ENCODE measurements around the gene ATAD3B.
"Not testable (repeated sequence)": the region's sequence is repeated elsewhere in the genome, so short reads cannot be mapped to it uniquely, and the experiment has no call there.

ATAD3B gene

GRCh38 chr1:1514376-1514775 is 42.8 kb downstream of the ATAD3B start:
- not testable (repeated sequence) for DNase-seq

GRCh38 chr1:1516923-1517322 is 45.4 kb downstream of the ATAD3B start:
- not testable (repeated sequence) for DNase-seq

GRCh38 chr1:1517973-1518620 is 46.5 kb downstream of the ATAD3B start:
- DNase-seq = no peak

- not testable (repeated sequence) for DNase-seq
Observed at GRCh38 chr1:1518621-1519007, 47.0 kb downstream of the ATAD3B start.

- not testable (repeated sequence) for DNase-seq
Observed at GRCh38 chr1:1519805-1520505, 48.4 kb downstream of the ATAD3B start.

- no peak for DNase-seq
Observed at GRCh38 chr1:1521331-1521730, 49.8 kb downstream of the ATAD3B start.

DNA sequence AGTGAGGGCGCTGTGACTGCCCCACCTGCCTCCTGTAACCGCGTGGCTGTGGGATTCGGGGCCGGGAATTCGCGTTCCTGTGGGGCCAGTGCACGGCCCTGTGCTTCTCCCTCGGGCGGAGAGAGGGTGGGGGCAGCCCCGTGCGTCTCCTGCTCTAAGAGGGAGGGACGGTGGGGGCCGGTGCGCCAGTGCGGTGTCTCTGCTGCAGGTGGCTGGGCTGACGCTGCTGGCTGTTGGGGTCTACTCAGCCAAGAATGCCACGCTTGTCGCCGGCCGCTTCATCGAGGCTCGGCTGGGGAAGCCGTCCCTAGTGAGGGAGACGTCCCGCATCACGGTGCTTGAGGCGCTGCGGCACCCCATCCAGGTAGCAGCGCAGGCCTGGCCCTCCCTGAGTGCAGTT is 51.0 kb downstream of the ATAD3B start:
- not testable (repeated sequence) for DNase-seq

DNA sequence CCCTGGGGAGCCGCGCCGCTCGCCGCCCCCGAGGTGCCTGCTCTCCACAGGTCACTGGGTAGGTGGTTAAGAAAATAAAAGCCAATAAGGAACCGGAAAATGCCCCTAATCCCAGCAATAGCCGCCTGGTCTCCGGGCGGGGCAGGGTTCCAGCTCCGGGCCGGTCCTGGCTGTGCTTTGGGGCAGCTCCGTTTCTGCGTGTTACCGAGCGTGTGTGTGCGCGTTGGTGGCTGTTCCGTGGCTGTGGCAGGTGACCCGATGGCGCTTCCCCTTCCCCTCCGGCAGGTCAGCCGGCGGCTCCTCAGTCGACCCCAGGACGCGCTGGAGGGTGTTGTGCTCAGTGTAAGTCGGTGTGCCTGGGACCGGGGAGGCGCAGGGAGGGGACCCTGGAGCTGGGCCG is 51.7 kb downstream of the ATAD3B start:
- not testable (repeated sequence) for DNase-seq

- DNase-seq = not testable (repeated sequence)
Observed at GRCh38 chr1:1523651-1524050, 52.1 kb downstream of the ATAD3B start.

DNA sequence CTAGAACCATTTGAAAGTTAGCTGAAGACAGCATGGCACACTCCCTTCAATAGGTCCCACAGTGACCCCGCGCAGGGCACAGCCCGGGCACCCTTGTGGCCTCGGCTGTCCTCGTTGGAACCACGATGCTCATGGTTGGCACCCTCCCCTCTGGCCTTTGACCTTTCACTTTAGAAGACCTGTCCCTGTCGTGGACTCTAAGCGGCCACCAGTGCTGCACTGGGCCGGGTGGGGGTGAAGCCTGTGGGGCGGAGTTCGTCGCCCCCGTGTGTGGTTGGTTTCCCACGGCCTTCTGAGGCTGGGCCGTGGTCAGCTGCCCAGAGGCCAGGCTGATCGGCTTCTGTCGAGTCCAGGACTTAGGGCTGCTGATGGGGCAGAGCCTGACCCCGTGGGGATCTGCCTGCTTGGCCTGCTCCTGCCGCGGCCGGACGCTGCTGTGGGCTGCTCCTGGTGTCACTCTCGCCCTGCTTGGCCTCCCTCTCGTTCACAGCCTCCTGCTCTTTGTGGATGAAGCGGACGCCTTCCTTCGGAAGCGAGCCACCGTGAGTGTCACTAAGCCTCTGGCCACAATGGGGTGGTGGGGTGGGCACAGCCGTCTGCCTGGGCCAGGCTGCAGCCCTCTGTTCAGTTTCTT is 53.3 kb downstream of the ATAD3B start:
- not testable (repeated sequence) for DNase-seq

DNA sequence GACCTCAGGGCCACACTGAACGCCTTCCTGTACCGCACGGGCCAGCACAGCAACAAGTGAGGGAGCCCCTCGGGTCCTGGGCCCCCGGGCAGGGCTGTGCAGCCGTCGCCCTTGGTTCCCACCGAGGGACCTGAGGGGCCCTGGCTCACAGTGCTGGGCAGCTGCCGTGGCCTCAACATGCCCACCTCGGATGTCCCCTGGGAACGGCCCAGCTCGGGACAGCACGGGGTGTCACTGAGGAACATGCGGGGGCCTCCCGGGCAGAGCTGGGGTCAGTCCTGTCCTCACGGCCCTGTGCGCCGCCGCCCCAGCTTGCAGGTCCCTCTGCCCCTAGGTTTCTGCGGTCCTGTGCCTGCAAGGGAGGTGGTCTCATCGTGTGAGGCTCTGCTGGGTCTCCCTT is 54.9 kb downstream of the ATAD3B start:
- DNase-seq = not testable (repeated sequence)

- DNase-seq = no peak
Observed at GRCh38 chr1:1527092-1527816, 55.7 kb downstream of the ATAD3B start.

DNA sequence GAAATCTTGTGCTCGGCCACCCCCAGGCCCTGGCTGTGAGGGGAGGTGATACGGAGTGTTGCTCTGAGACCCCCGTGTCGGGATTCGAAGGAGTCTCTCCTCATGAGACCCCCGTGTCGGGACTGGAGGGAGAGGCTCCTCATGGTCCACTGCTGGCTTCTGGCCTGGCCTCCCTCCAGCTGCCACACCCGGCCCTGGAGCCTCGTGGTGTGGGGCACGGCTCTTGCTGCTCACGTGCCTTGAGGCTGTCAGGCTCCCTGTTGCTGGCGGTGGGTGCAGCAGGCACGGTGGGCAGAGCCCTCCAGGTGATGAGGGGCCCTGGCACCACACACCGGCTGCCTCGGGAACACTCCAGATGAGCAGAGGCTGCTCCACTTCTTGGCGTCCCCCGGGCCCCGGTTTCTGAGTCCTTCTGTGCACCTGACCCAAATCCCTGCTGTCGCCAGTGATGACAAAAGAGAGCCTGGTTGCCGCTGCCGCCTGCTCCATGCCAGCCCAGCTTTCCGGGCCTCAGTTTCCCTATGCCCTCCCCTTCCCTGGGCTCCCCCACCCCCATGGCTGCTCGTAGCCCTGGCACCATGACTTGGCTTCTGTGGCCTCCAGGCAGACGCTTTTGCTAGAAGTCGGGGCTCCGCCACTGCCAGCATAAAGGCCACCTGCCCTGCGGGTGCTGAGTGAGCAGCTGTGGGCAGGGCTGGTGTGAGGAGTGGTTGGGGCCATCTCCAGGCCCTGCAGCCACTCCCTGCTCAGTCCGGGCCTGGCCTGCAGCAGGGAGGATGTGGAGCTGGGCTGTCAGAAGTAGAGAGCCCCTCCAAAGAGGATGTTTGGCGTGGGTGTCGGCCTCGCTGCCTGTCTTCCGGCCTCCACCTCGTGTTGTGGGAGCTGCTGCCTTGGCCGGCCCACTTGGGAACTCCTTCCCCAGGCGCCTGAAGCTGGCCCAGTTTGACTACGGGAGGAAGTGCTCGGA is 57.0 kb downstream of the ATAD3B start:
- DNase-seq = no peak

DNA sequence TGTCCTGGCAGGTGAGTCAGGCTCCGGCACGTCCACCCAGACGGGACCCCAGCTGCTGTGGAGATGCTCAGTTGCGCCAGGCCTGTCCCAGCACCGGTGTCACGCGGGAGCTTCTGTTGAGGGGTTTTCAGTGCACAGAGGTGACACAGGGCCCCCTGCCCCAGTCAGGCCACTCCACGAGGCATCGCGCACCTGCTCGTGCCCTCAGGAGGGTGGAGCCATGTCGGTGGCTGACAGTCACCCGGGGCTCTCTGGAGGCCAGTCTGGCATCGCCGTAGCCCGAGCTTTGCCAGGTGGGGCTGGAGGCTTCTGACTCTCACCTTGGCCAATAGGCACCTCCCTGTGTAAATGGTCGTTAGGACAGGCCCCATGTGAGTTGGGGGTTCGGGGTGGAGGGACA is 57.8 kb downstream of the ATAD3B start:
- DNase-seq = no peak

DNA sequence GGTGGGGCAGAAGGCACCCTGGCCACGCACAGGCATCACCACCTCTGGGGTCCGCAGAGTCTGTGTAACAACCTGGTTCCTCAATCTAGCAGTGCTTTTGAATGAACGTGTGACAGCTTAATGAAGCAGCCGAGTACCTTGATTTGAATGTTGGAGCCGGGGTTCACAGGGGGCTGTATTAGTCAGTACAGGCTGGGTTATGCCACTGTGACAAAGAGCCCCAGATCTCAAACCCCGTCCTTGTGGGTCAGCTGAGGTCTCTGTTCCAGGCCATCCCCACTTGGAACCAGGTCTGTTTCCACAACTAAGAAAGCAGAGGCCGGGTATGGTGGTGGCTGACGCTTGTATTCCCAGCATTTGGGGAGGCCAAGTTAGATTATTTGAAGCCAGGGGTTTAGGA is 58.4 kb downstream of the ATAD3B start:
- no peak for DNase-seq

DNA sequence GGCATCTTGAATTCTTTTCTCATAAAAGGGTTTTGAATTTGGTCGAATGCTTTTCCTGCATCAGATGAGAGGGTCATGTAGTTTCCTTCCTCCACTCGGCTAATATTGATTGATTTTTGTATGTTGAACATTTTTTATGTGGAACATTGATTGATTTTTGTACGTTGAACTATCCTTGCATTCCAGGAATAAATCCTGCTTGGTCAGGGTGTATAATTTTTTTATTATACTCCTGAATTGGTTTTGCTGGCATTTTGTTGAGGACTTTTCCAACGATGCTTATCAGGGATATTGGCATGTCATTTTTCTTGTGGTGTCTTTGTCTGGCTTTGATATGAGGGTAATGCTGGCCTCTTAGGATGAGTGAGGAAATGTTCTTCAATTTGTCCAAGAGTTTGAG is 60.4 kb downstream of the ATAD3B start:
- no peak for DNase-seq

- not testable (repeated sequence) for DNase-seq
Observed at GRCh38 chr1:1533176-1533893, 61.8 kb downstream of the ATAD3B start.

- DNase-seq = not testable (repeated sequence)
Observed at GRCh38 chr1:1533894-1534291, 62.3 kb downstream of the ATAD3B start.

DNA sequence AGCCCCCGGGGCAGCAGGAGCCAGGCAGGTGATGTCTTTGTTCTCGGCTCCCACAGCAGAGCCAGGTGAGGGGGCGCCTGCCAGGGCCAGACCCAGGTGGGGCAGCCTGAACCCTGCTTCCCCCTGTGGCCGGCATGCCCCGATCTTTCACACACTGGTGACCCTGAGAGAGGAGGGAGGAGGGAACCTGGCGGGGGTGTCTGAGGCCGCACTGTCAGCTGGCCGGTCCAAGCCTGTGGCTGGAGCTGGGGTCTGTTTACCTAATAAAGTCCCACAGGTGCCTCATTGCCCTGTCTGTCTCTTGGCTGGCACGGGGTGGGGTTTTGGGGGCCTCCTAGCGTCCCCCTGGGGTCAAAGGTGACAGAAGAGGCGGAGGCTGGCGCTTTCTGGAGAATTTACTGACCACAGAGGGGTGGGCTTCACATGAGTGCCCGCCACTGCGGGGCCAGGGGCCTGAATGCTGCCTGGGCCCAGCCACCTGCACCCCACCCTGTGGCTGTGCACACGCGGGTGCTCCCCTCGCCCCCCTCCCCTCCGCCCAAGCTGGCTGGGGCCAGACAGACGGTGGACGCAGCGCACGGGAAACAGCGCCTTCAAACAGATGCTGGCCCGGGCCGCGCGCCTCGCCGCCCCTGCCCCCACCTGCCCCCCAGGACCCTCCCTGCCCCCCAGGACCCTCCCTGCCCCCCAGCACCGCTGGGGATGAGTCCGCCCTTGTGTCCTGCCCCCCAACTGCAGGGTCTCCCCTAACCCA is 63.0 kb downstream of the ATAD3B start:
- DNase-seq = no peak

- DNase-seq = no peak
Observed at GRCh38 chr1:1535201-1536018, 63.8 kb downstream of the ATAD3B start.

Data from NCI-H226 (cell line).